RWPE1 (cell line): ENCODE results near the gene GRID1.

Experiments
- CTCF ChIA-PET: fragments of 350-600 bp; sonication (Branson Sonifier 250); formaldehyde crosslinking; extraction: SDS; loops from one replicate; lab custom pipeline; 2021; lab: Yijun Ruan, JAX
- POLR2A ChIA-PET: fragments of 400-600 bp; formaldehyde crosslinking; extraction: SDS; loops from one replicate; lab custom pipeline; 2020; ENCODE audit warnings: antibody characterized with exemption; ENCODE audit not compliant: low non-redundant PET; lab: Yijun Ruan, JAX
- DNase-seq: peaks from one replicate; pipeline ENCODE4 v3.0.0; 2012; ENCODE audit warnings: low spot score
- H3K27ac ChIP-seq: fragments of 450-650 bp; 2 replicates; pipeline ENCODE4 v1.5.1; 2017
- TF ChIP-seq, protein P1 (sequence below): fragments of 450-650 bp; conservative IDR thresholded peaks from 2 replicates; pipeline ENCODE4 v1.5.1; 2017; ENCODE audit warnings: low read depth, mild to moderate bottlenecking

Gene GRID1

DNA sequence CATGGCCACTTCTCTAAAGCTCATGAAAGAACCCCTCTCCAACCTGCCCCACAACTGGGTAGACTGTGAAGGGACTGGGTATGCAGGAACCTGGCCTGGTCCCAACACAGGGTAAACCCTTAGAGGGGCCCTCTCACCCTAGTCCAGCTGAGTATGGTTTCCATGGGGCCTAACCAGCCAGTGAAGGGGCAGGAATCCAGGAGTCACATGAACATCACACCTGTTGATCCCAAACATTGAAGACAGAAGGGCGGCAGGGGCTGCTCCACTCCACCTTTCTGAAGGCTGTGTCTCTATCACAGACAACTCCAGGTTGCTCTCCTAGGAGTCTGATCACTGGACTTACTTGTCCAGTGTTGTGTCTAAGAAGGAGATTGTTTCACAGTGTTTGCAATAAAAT lies 30.8 kb downstream of the GRID1 start:
- CTCF ChIA-PET: no interaction called here
- POLR2A ChIA-PET: no interaction called here
- no peak for DNase-seq
- H3K27ac ChIP-seq: no peak overlapping the region
- TF ChIP-seq, protein P1, sequence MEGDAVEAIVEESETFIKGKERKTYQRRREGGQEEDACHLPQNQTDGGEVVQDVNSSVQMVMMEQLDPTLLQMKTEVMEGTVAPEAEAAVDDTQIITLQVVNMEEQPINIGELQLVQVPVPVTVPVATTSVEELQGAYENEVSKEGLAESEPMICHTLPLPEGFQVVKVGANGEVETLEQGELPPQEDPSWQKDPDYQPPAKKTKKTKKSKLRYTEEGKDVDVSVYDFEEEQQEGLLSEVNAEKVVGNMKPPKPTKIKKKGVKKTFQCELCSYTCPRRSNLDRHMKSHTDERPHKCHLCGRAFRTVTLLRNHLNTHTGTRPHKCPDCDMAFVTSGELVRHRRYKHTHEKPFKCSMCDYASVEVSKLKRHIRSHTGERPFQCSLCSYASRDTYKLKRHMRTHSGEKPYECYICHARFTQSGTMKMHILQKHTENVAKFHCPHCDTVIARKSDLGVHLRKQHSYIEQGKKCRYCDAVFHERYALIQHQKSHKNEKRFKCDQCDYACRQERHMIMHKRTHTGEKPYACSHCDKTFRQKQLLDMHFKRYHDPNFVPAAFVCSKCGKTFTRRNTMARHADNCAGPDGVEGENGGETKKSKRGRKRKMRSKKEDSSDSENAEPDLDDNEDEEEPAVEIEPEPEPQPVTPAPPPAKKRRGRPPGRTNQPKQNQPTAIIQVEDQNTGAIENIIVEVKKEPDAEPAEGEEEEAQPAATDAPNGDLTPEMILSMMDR: no peak

DNA sequence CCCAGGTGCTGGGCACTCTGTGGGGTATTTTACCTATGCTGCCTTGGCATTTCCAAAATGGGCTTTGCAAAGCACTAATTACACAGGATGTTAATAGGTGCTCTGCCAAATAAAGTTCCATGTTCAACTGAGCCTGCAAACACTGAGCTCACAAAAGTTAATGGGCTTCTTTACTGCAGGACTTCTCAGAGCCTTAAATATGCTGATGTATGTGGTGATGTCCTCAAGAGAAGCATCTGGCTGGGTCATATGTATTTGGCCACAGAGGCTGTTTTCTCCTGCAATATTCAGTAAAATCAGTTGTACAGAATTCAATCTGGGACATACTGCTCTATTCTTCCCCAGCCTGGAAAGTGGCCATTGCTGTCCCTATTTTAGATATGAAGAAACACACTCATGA lies 31.3 kb downstream of the GRID1 start:
- TF ChIP-seq, protein P1: no peak
- no peak for DNase-seq
- CTCF ChIA-PET: no interaction called here
- H3K27ac ChIP-seq: no peak overlapping the region
- POLR2A ChIA-PET: no interaction called here

DNA sequence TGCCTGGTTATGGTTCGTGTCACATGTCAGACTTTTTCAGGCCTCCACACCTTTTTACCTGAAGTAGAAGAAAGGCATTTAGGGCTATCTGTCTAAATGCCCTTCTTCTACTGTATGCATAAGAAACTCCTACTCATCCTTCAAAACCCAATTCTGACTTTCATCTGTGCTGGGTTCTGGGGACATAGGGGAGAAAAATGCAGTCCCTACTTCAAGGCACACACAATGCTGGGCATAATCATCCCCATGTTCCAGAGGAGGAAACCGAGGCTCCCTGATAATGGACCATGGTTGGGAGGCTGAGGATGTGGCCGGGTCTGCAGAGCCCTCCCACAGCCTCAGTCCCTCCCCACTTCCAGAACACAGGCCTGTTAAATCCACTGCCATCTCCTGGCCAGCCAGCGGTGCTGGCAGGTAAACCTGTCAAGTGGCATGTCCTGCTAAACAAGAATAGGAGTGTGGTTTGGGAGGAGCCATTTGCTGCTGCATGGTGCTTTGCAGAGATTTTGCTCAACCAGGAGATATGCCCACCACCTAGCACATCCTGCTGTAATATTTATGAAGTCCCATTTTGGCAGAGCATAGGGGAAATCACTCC lies 32.0 kb downstream of the GRID1 start:
- peak; percentile 43 for DNase-seq
- no peak overlapping the region for H3K27ac ChIP-seq
- TF ChIP-seq, protein P1: no peak
- ChIA-PET CTCF (no interaction called here), POLR2A (no interaction called here)

DNA sequence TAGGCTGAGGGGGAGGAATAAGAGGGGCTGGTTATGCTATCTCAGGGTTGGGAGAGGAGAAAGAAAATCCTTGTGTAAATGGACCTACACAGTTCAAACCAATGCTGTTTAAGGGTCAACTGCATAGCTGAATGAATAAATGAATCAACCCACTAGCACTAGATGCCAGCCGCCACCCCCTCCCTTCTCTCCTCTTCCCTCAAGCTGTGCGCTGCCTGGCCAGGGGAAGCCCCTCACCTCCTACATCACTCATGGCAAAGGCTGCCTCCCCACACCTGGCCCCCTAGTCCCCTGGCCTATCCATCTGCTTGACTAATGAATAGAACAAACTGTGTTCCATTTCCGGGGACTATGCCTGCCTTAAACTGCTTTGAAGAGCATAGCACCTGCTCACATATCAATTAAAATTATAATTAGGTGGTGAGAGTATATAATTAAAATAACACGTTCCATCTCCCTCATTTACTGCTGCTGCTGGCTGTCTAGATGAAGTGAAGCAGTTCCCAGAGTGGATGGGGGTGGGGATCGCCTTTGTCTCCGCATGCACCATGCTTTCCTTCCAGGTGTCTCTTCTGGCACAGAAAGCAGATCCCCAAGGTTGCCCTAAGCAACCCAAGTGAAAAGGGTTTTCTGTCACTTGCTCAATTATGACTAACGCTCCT lies 32.6 kb downstream of the GRID1 start:
- ChIA-PET CTCF (no interaction called here), POLR2A (no interaction called here)
- DNase-seq: no peak
- TF ChIP-seq, protein P1: no peak
- no peak overlapping the region for H3K27ac ChIP-seq

DNA sequence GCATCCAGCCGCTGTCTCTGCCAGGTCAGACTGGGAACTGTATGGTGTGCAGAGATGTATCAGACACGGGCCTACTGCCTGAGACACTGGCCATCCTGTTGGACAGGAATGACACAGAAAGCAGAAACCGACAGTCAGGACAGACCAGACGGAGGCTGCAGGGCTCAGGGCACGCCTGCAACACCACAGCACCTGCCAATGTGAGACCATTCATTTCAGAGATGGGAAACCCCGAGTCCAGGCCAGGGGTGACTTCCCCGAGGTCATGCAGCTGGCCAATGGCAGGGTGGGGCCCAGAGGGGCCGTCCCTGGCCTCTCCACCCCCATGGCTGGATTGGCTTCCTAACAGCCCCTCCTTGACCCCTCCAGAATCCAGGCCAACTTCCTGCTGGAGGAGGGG lies 34.7 kb downstream of the GRID1 start:
- ChIA-PET CTCF (interaction anchor here (0.7 kb wide), 1 partner anchor 70 kb away, joined by 3 read pairs; no protein-coding TSS in a partner anchor), POLR2A (no interaction called here)
- TF ChIP-seq, protein P1: no peak
- no peak overlapping the region for H3K27ac ChIP-seq
- no peak for DNase-seq

DNA sequence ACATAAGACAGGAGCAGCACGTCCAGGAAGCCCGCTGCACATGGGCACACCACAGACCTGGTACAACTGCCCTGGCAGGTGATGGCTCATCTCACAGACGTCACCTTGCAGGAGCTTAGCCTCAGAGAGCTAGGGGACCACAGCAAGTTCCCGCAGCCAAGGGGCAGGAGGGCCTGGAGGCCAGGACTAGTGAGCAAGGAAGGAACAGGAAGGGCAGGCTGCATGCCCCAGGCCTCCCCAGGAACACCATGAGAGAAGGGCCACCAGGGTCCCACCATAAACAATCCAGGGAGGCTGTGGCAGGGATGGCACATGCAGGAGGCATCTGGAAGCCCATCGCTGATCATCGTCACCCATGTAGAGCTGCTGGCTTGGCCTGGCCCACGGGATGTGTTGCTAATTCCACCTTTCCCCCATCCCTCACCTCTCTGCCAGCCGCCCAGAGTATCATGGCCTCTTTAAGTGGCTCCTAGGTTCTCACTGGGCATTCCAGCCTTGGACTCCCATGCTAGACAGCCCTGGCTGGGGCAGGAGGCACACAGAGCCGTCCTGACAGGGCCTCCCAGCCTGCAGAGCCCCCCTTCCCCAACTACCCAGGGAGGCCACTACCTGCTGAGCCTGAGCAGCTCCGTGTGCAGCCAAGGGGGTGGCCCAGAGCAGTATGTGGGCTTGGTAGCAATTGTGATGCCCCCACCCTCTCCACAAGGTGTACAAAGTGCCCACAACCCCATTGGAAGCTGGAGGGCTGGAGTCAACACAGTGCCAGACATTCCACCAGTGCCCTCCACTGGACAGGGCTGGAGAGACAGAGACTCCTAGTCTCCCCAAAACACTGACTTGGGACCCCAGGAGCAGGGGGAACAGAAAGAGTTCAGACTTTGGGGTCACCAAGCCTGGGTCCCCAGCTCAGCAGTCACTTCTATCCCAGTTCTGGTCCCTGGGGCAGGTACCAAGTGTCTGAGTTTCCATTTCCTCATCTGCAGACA lies 35.5 kb downstream of the GRID1 start:
- TF ChIP-seq, protein P1: no peak
- H3K27ac ChIP-seq: no peak overlapping the region
- CTCF ChIA-PET: no interaction called here
- no peak for DNase-seq
- POLR2A ChIA-PET: no interaction called here
